Esophagus squamous epithelium (tissue), 5 donors: ENCODE results near the gene NOL7. TPM values are rescaled to one million over a fixed set of nuclear protein-coding genes. Genes with fewer than 3 reads are reported as not detected.

Experiments used
- DNase-seq: peaks from one replicate; lab custom pipeline; 2025; lab: John Stamatoyannopoulos, UW
- H3K27ac ChIP-seq, 4 donors: fragments of 200-600 bp; sonication (generic); one replicate each; pipeline ENCODE4 v1.5.1; 2016 to 2019; ENCODE audit warnings: mild to moderate bottlenecking in 1 of 4
- H3K27me3 ChIP-seq, 4 donors: fragments of 200-600 bp; sonication (generic); 1 replicate in 3 of 4; 2 replicates in 1 of 4; pipeline versions ENCODE4 v1.5.1 to v1.6.0; 2017 to 2021; ENCODE audit warnings: antibody characterized with exemption in 1 of 4
- H3K36me3 ChIP-seq, 3 donors: fragments of 200-600 bp; sonication (generic); one replicate each; pipeline ENCODE4 v1.5.1; 2016 to 2019
- H3K4me1 ChIP-seq, 3 donors: fragments of 200-600 bp; sonication (generic); one replicate each; pipeline ENCODE4 v1.5.1; 2017 to 2019
- H3K4me3 ChIP-seq, 4 donors: fragments of 200-600 bp; sonication (generic); 1 replicate in 3 of 4; 2 replicates in 1 of 4; pipeline ENCODE4 v1.5.1; 2016 to 2019; ENCODE audit warnings: mild to moderate bottlenecking in 2 of 4, moderate library complexity in 1 of 4
- H3K9me3 ChIP-seq, 3 donors: fragments of 200-600 bp; sonication (generic); one replicate each; pipeline ENCODE4 v1.5.1; 2016 to 2019
- CTCF ChIP-seq, 6 experiments: fragments of 450-650 bp in 4 of 6; fragments of 200-600 bp in 2 of 6; sonication (generic) in 2 of 6; IDR thresholded peaks; one replicate each; pipeline ENCODE4 v1.5.1; 2016 to 2019; ENCODE audit warnings: antibody characterized with exemption in 6 of 6, mild to moderate bottlenecking in 4 of 6, moderate library complexity in 4 of 6
- POLR2A ChIP-seq, 4 donors: fragments of 450-650 bp; IDR thresholded peaks; one replicate each; pipeline ENCODE4 v1.6.1; 2017; ENCODE audit warnings: antibody characterized with exemption in 4 of 4, mild to moderate bottlenecking in 4 of 4, moderate library complexity in 3 of 4
- WGBS, 2 donors: methylation state at CpG; one replicate each; pipeline ENCODE4 v1.1.5; 2018; 5-methylcytosine and 5-hydroxymethylcytosine counted together
- intact Hi-C: fragments of 100-400 bp; cut with DNase I; formaldehyde crosslinking; loops from one replicate; pipeline ENCODE4 v1.15.0; 2022
- total RNA-seq, 4 donors: library from RNA; depleted of rRNA; stranded (reverse); fragments of >200 nt; gene quantifications; one replicate each; pipeline ENCODE4 v1.1.0, GENCODE V29; 2016
- donor health status: DM: yes; HTN: yes; CAD: no.

NOL7 gene
- total RNA-seq, 4 donors from 2014 or later = 75.8 to 106 (median 92.4) TPM

DNA sequence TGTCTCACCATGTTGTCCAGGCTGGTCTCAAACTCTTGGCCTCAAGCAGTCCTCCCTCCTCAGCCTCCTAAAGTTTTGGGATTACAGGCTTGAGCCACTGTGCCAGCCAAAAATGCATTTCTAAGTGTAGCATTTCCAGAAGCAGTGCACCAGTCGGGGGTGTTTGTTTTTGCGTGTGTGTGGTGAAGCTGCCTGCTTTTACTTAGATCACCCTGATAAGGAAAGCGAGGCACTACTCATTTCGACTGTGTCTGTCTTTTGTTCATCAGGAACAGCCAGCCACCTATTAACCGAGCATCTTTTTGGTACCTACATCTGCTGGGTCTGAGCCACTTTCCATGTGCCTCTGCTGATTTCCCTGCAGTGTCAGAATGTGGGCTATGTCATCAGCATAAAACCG is 22.0 kb upstream of the NOL7 start:
- Histone ChIP-seq H3K9me3 (no peaks in the 10 kb centered on the region), H3K27ac (no peak overlapping the region), H3K4me3 (no peak overlapping the region), H3K36me3 (peaks cover 3 to 93% (median 5%) of the 10 kb centered on the region in 3 donors), H3K4me1 (no peaks in the 10 kb centered on the region), H3K27me3 (no peaks in the 10 kb centered on the region)
- no peak for TF ChIP-seq CTCF (IDR thresholded peaks at IDR 0.05)
- TF ChIP-seq POLR2A (IDR thresholded peaks at IDR 0.05) = no peak
- no peak for DNase-seq
- intact Hi-C loops = no loop called here
- WGBS, 2 donors = 71 to 89% methylated on average over 6 of the region's 6 CpGs

DNA sequence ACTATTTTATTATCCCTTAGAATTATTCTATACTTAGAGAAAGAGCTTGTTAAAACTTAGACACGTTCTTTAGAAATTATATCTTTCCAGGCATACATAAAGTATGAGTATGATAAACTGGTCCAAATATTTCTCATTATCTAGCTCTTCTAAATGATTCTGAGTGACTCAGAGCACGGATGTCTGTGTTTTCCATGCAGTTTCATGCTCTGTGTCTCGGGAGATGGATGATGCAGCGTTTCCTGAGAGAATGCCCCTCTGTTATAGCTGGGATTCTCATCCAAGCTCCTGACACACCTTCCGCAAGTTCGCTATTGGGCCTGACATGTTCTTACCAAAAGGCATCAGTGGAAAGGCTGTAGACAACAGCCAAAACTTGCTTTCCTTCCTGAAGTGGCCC is 21.4 kb upstream of the NOL7 start:
- no peak for TF ChIP-seq CTCF (IDR thresholded peaks at IDR 0.05)
- TF ChIP-seq POLR2A (IDR thresholded peaks at IDR 0.05) = no peak
- no peaks in the 10 kb centered on the region for H3K4me1 ChIP-seq
- peaks cover 3 to 93% (median 5%) of the 10 kb centered on the region in 3 donors for H3K36me3 ChIP-seq
- no peak overlapping the region for H3K27ac ChIP-seq
- no peak for DNase-seq
- no peaks in the 10 kb centered on the region for H3K9me3 ChIP-seq
- H3K27me3 ChIP-seq = no peaks in the 10 kb centered on the region
- intact Hi-C loops = no loop called here
- 68 to 69% methylated on average over 6 of the region's 6 CpGs for WGBS, 2 donors
- no peak overlapping the region for H3K4me3 ChIP-seq

DNA sequence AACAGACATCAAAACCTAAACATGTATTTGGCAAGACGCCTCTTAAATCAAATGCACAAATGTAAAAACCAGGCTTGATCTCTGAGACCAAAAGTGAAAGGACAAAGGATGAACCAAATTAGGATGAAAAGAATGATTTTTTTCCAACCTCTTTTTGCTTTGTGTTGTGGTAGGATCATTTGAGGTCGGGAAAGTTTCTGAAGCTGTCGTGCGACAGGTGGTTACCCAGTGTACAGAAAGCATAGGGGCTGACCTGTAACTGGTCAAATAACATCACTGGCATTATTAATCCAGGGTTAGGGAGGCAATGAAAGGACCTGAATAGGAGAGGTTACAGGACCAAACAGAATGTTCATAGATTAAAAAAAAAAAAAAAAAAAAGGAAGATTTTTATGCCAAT is 18.1 kb upstream of the NOL7 start:
- Histone ChIP-seq H3K27me3 (no peaks in the 10 kb centered on the region), H3K4me1 (no peaks in the 10 kb centered on the region), H3K4me3 (no peak overlapping the region), H3K9me3 (no peaks in the 10 kb centered on the region), H3K36me3 (peaks cover 5 to 98% (median 11%) of the 10 kb centered on the region in 3 donors), H3K27ac (no peak overlapping the region)
- WGBS, 2 donors = 78 to 94% methylated on average over 4 of the region's 4 CpGs
- DNase-seq = no peak
- intact Hi-C loops = no loop called here
- TF ChIP-seq CTCF (IDR thresholded peaks at IDR 0.05) (no peak), POLR2A (IDR thresholded peaks at IDR 0.05) (no peak)

GRCh38 chr6:13600036-13600435 is 15.1 kb upstream of the NOL7 start:
- H3K4me1 ChIP-seq = no peaks in the 10 kb centered on the region
- WGBS, 2 donors = 89 to 90% methylated on average over 6 of the region's 6 CpGs
- no peak overlapping the region for H3K4me3 ChIP-seq
- intact Hi-C loops = no loop called here
- no peaks in the 10 kb centered on the region for H3K9me3 ChIP-seq
- no peak for DNase-seq
- no peaks in the 10 kb centered on the region for H3K27me3 ChIP-seq
- TF ChIP-seq POLR2A (IDR thresholded peaks at IDR 0.05) = no peak
- no peak for TF ChIP-seq CTCF (IDR thresholded peaks at IDR 0.05)
- no peak overlapping the region for H3K27ac ChIP-seq
- H3K36me3 ChIP-seq = peaks cover 5 to 98% (median 8%) of the 10 kb centered on the region in 3 donors

DNA sequence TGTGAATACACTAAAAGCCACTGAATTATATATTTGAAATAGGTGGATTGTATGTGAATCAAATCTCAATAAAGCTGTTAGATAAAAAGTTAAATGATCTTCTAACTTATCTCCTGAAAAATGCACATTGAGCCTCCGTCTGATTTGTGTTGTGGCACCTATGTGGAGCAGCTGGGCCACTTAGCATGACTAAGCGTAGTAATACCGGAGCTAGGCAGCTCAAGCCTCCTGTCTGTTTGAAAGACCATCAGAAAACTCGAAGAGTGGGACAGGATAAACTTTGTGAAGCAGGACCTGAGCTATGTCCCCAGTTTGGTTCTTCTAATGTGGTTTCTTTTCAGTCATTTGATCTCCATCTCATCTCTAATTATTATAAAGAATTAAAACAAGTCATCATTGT is 11.0 kb upstream of the NOL7 start:
- Histone ChIP-seq H3K4me3 (no peak overlapping the region), H3K27me3 (no peaks in the 10 kb centered on the region), H3K9me3 (no peaks in the 10 kb centered on the region), H3K27ac (no peak overlapping the region), H3K36me3 (peaks cover 0 to 83% (median 8%) of the 10 kb centered on the region in 3 donors), H3K4me1 (no peaks in the 10 kb centered on the region)
- 85 to 88% methylated on average over 4 of the region's 4 CpGs for WGBS, 2 donors
- TF ChIP-seq CTCF (IDR thresholded peaks at IDR 0.05) = no peak
- no peak for TF ChIP-seq POLR2A (IDR thresholded peaks at IDR 0.05)
- DNase-seq = no peak
- intact Hi-C loops = no loop called here
